Mucosa of descending colon (tissue), 3 donors: ENCODE measurements around the gene KDM4C. TPM values are rescaled to one million over a fixed set of nuclear protein-coding genes. Genes with fewer than 3 reads are reported as not detected.

Source experiments
- ATAC-seq: fragments of 200-7000 bp; cut with Tn5 transposase; one replicate; pipeline ENCODE4 v1.9.1; 2020; ENCODE audit warnings: mild to moderate bottlenecking, moderate library complexity
- DNase-seq, 3 donors: peaks; one replicate each; pipeline ENCODE4 v3.0.0-alpha.2; 2020
- H3K36me3 ChIP-seq: fragments of 200-600 bp; one replicate; pipeline ENCODE4 v1.8.0; 2021; ENCODE audit warnings: low read depth, mild to moderate bottlenecking
- H3K4me1 ChIP-seq: fragments of 200-600 bp; one replicate; pipeline ENCODE4 v1.8.0; 2021; ENCODE audit warnings: low read depth, mild to moderate bottlenecking
- H3K4me3 ChIP-seq: fragments of 200-600 bp; one replicate; pipeline ENCODE4 v1.8.0; 2021; ENCODE audit warnings: mild to moderate bottlenecking
- H3K9me3 ChIP-seq: fragments of 200-600 bp; one replicate; pipeline ENCODE4 v1.8.0; 2021; ENCODE audit warnings: mild to moderate bottlenecking
- intact Hi-C, 2 donors: fragments of 100-400 bp; cut with DNase I in 1 of 2; cut with micrococcal nuclease in 1 of 2; formaldehyde crosslinking; loops; one replicate each; pipeline versions ENCODE4 v1.11.0 to v1.11.1; 2022; cut with DNase I, micrococcal nuclease
- total RNA-seq, 3 donors: library from RNA; stranded (reverse); fragmentation: NEBNext Ultra II Directional in 2 of 3; extraction: Animal tissue kit (Norgen Biotek cat#: 25700) in 2 of 3; gene quantifications; one replicate each; pipeline versions ENCODE4 v1.2.1 to v1.2.4, GENCODE V29; 2021 to 2023
- TF ChIP-seq, protein P1 (sequence below): fragments of 200-600 bp; IDR thresholded peaks from one replicate; pipeline ENCODE4 v1.8.0; 2022; ENCODE audit warnings: antibody characterized with exemption, mild to moderate bottlenecking
- donor health status: DM: no; HTN: no; CAD: no; lungs with moderate emphysema.
- donor health status: DM: no; HTN: no; CAD: no.
- donor health status: DM: no; HTN: yes; CAD: no.

KDM4C gene
- total RNA-seq, 3 donors from 2014 or later, result 44.6 to 74.9 (median 50.9) TPM

GRCh38 chr9:7149258-7149657 lies 391.5 kb downstream of the KDM4C start:
- H3K36me3 ChIP-seq, result no peaks in the 10 kb centered on the region
- peaks cover 41% of the 10 kb centered on the region for H3K4me1 ChIP-seq
- TF ChIP-seq, protein P1, sequence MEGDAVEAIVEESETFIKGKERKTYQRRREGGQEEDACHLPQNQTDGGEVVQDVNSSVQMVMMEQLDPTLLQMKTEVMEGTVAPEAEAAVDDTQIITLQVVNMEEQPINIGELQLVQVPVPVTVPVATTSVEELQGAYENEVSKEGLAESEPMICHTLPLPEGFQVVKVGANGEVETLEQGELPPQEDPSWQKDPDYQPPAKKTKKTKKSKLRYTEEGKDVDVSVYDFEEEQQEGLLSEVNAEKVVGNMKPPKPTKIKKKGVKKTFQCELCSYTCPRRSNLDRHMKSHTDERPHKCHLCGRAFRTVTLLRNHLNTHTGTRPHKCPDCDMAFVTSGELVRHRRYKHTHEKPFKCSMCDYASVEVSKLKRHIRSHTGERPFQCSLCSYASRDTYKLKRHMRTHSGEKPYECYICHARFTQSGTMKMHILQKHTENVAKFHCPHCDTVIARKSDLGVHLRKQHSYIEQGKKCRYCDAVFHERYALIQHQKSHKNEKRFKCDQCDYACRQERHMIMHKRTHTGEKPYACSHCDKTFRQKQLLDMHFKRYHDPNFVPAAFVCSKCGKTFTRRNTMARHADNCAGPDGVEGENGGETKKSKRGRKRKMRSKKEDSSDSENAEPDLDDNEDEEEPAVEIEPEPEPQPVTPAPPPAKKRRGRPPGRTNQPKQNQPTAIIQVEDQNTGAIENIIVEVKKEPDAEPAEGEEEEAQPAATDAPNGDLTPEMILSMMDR, result no peak
- no peak overlapping the region for H3K4me3 ChIP-seq
- intact Hi-C loops, result no loop called here
- ATAC-seq (no peak), DNase-seq (no peak)
- H3K9me3 ChIP-seq, result no peaks in the 10 kb centered on the region

GRCh38 chr9:7150153-7150890 lies 392.5 kb downstream of the KDM4C start:
- Histone ChIP-seq H3K9me3 (no peaks in the 10 kb centered on the region), H3K36me3 (no peaks in the 10 kb centered on the region), H3K4me1 (peaks cover 41% of the 10 kb centered on the region), H3K4me3 (no peak overlapping the region)
- ATAC-seq (peak; percentile 88), DNase-seq (peak in 2 of 3 donors; percentile 58 to 64)
- intact Hi-C loops, result no loop called here
- TF ChIP-seq, protein P1, result no peak

- Histone ChIP-seq H3K36me3 (no peaks in the 10 kb centered on the region), H3K4me1 (peaks cover 25% of the 10 kb centered on the region), H3K9me3 (no peaks in the 10 kb centered on the region), H3K4me3 (no peak overlapping the region)
- TF ChIP-seq, protein P1, result no peak
- intact Hi-C loops, result no loop called here
- no peak for ATAC-seq
- DNase-seq, result no peak
Observed at GRCh38 chr9:7153134-7153533, 395.4 kb downstream of the KDM4C start.

GRCh38 chr9:7153566-7153965 lies 395.8 kb downstream of the KDM4C start:
- intact Hi-C loops, result no loop called here
- ATAC-seq (no peak), DNase-seq (no peak)
- H3K4me3 ChIP-seq, result no peak overlapping the region
- peaks cover 24% of the 10 kb centered on the region for H3K4me1 ChIP-seq
- H3K9me3 ChIP-seq, result no peaks in the 10 kb centered on the region
- no peaks in the 10 kb centered on the region for H3K36me3 ChIP-seq
- TF ChIP-seq, protein P1, result no peak

- H3K36me3 ChIP-seq, result no peaks in the 10 kb centered on the region
- ATAC-seq (no peak), DNase-seq (no peak)
- H3K4me3 ChIP-seq, result no peak overlapping the region
- TF ChIP-seq, protein P1, result no peak
- peaks cover 19% of the 10 kb centered on the region for H3K4me1 ChIP-seq
- intact Hi-C loops, result no loop called here
- H3K9me3 ChIP-seq, result no peaks in the 10 kb centered on the region
Observed at GRCh38 chr9:7154003-7154619, 396.3 kb downstream of the KDM4C start.
